Endothelial cell of umbilical vein (primary cell): ENCODE measurements around the gene CFAP45. TPM values are rescaled to one million over a fixed set of nuclear protein-coding genes. Genes with fewer than 3 reads are reported as not detected.

Experiments used
- BruUV-seq: library from RNA; stranded (reverse); fragments of 400-500 nt; replicated peaks from 2 replicates; lab custom pipeline; 2021; lab: Mats Ljungman, UMichigan
- CTCF ChIA-PET: fragments of 300-600, 350-600 bp; sonication (Branson Sonifier 250); formaldehyde crosslinking; loops from one replicate; lab custom pipeline; 2021; ENCODE audit warnings: antibody characterized with exemption, inconsistent platforms; lab: Charles Lee
- POLR2A ChIA-PET: fragments of 300-600, 350-600 bp; sonication (Branson Sonifier 250); formaldehyde crosslinking; loops from one replicate; lab custom pipeline; 2021; ENCODE audit warnings: antibody characterized with exemption, inconsistent platforms; lab: Charles Lee
- DNase-seq: peaks from one replicate; pipeline ENCODE4 v3.0.0-alpha.2; 2011; ENCODE audit warnings: low read depth, low spot score
- FAIRE-seq: peaks from 2 replicates; lab custom pipeline; 2011; peaks lifted over from hg19 to GRCh38; lab: Jason Lieb, UNC
- H2AFZ ChIP-seq: 2 replicates; pipeline ENCODE4 v1.6.0; 2012; ENCODE audit warnings: low read depth, low read length, control low read depth, inconsistent platforms
- H3K27ac ChIP-seq: 2 replicates; pipeline ENCODE4 v1.5.1; 2011; ENCODE audit warnings: low read depth, mild to moderate bottlenecking, control low read depth, low read length, moderate library complexity; ENCODE audit not compliant: insufficient read depth
- H3K27me3 ChIP-seq, 2 experiments: 2 replicates each; pipeline versions ENCODE4 v1.6.0 to v1.6.1; 2011; ENCODE audit warnings: low read length in 2 of 2, mixed read lengths in 1 of 2; ENCODE audit not compliant: control insufficient read depth in 2 of 2, insufficient read depth in 2 of 2
- H3K36me3 ChIP-seq, 2 experiments: 2 replicates in 1 of 2; 3 replicates in 1 of 2; pipeline ENCODE4 v1.5.1; 2011; ENCODE audit warnings: low read length in 2 of 2, mild to moderate bottlenecking in 1 of 2, moderate library complexity in 1 of 2; ENCODE audit not compliant: control insufficient read depth in 2 of 2, insufficient read depth in 2 of 2; ENCODE audit errors: extremely low read depth in 1 of 2
- H3K4me1 ChIP-seq: 3 replicates; pipeline ENCODE4 v1.5.1; 2011; ENCODE audit warnings: mild to moderate bottlenecking, low read length; ENCODE audit not compliant: control insufficient read depth, insufficient read depth; ENCODE audit errors: extremely low read depth
- H3K4me2 ChIP-seq: 2 replicates; pipeline ENCODE4 v1.6.1; 2011; ENCODE audit warnings: low read length, control low read depth, mixed read lengths; ENCODE audit not compliant: insufficient read depth
- H3K4me3 ChIP-seq, 3 experiments: fragments of 200-600 bp in 1 of 3; sonication (generic), shearing (Covaris generic) in 1 of 3; replicated peaks in 1 of 3; 2 replicates each; pipeline ENCODE4 v1.5.1; 2011 to 2016; ENCODE audit warnings: control low read depth in 3 of 3, low read length in 3 of 3, mild to moderate bottlenecking in 2 of 3, inconsistent platforms in 1 of 3, low read depth in 1 of 3, moderate library complexity in 1 of 3; ENCODE audit not compliant: insufficient read depth in 1 of 3
- H3K79me2 ChIP-seq: 2 replicates; pipeline ENCODE4 v1.6.0; 2012; ENCODE audit warnings: low read length, inconsistent platforms; ENCODE audit not compliant: control insufficient read depth, insufficient read depth
- H3K9ac ChIP-seq: replicated peaks from 2 replicates; pipeline ENCODE3; 2011; ENCODE audit warnings: low read length, control low read depth; ENCODE audit not compliant: insufficient read depth; ENCODE audit errors: extremely low read depth
- H3K9me1 ChIP-seq: replicated peaks from 3 replicates; pipeline ENCODE4 v1.6.0; 2011; ENCODE audit warnings: mild to moderate bottlenecking, low read length; ENCODE audit not compliant: control insufficient read depth, insufficient read depth; ENCODE audit errors: extremely low read depth
- H3K9me3 ChIP-seq: replicated peaks from 2 replicates; pipeline ENCODE4 v1.5.1; 2012; ENCODE audit warnings: low read length, inconsistent platforms; ENCODE audit not compliant: control insufficient read depth, insufficient read depth
- H4K20me1 ChIP-seq: replicated peaks from 2 replicates; pipeline ENCODE3; 2011; ENCODE audit warnings: mild to moderate bottlenecking, low read length; ENCODE audit not compliant: control insufficient read depth, insufficient read depth; ENCODE audit errors: extremely low read depth
- CTCF ChIP-seq, 2 donors: IDR thresholded peaks; 1 replicate in 1 of 2; 2 replicates in 1 of 2; pipeline ENCODE4 v1.5.1; 2011; ENCODE audit warnings: low read length in 2 of 2, mild to moderate bottlenecking in 2 of 2, moderate library complexity in 2 of 2, control low read depth in 1 of 2, inconsistent platforms in 1 of 2, low read depth in 1 of 2; ENCODE audit not compliant: insufficient read depth in 1 of 2; ENCODE audit errors: extremely low read depth in 1 of 2
- FOS ChIP-seq: IDR thresholded peaks from 2 replicates; pipeline ENCODE4 v1.6.1; 2011; ENCODE audit warnings: mild to moderate bottlenecking, low read length, moderate library complexity, borderline replicate concordance; ENCODE audit not compliant: insufficient read depth
- GATA2 ChIP-seq: IDR thresholded peaks from 2 replicates; pipeline ENCODE4 v1.7.0; 2011; ENCODE audit warnings: low read depth, mild to moderate bottlenecking, moderate library complexity, mixed read lengths, low read length; ENCODE audit not compliant: insufficient read length, insufficient read depth
- JUN ChIP-seq: IDR thresholded peaks from 2 replicates; pipeline ENCODE4 v1.6.1; 2011; ENCODE audit warnings: borderline replicate concordance, low read depth; ENCODE audit not compliant: insufficient read length, insufficient read depth
- MYC ChIP-seq: IDR thresholded peaks from one replicate; pipeline ENCODE4 v1.6.1; 2011; ENCODE audit warnings: mild to moderate bottlenecking, low read depth, low read length
- POLR2A ChIP-seq: IDR thresholded peaks from 2 replicates; pipeline ENCODE4 v1.6.1; 2012; ENCODE audit warnings: low read depth, mild to moderate bottlenecking, control low read depth, low read length
- POLR2AphosphoS5 ChIP-seq: IDR thresholded peaks from 2 replicates; pipeline ENCODE4 v1.6.1; 2012; ENCODE audit warnings: low read depth, mild to moderate bottlenecking, control low read depth, low read length, moderate library complexity; ENCODE audit not compliant: insufficient read depth
- dilution Hi-C: fragments of 300-500 bp; cut with MboI; formaldehyde crosslinking; loops from one replicate; pipeline ENCODE4 v1.15.0; 2019; ENCODE audit warnings: low sequenced_read_pairs; ENCODE audit not compliant: extremely low pct_ligation_motif_present
- intact Hi-C: fragments of 100-400 bp; cut with micrococcal nuclease; formaldehyde crosslinking; loops from one replicate; pipeline ENCODE4 v1.10.0; 2022
- polyA plus RNA-seq, 4 experiments: library from polyadenylated mRNA; depleted of rRNA in 3 of 4; stranded (reverse) in 3 of 4; unstranded in 1 of 4; fragments of >200 nt; gene quantifications; 2 replicates each; pipeline versions ENCODE4 v1.2.1 to v1.2.3, GENCODE V29; 2011 to 2012; ENCODE audit warnings: missing spikeins in 1 of 4
- total RNA-seq: library from RNA; stranded (reverse); gene quantifications from 2 replicates; pipeline ENCODE4 v1.2.3, GENCODE V29; 2021
- TF ChIP-seq, protein P1 (sequence below): IDR thresholded peaks from 2 replicates; pipeline ENCODE4 v1.6.1; 2011; ENCODE audit not compliant: insufficient read depth, insufficient read length

The CFAP45 gene
- total and polyA plus RNA-seq, 2 donors (not counting 3 experiments of a cell fraction or from before 2014, with no cell fraction given): 0.25 to 2.5 TPM

DNA sequence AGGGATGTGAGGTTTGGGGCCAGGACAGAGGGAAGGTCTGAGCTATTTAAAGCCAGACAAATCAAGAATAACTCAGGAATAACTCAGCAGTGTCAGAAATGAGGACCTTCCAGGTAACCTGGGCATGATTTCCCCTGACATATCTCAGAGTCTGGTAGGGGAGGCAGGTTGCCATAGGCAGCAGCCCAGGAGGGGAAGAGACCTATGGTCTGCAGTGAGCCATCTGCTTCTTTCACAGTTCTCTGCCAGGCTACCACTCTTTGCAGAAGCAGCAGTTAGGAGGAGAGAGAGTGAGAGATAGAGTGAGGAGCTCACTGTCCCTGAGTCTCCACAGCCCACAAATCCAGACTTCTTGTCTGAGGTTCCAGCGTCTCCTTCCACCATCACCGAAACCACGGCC, 31.2 kb downstream of the CFAP45 start:
- Histone ChIP-seq H3K27ac (no peak overlapping the region), H2AFZ (no peak overlapping the region), H3K9me1 (no peaks in the 10 kb centered on the region), H3K4me1 (no peaks in the 10 kb centered on the region), H3K79me2 (no peaks in the 10 kb centered on the region), H3K36me3 (no peaks in the 10 kb centered on the region), H4K20me1 (no peaks in the 10 kb centered on the region), H3K9me3 (no peaks in the 10 kb centered on the region), H3K4me2 (no peak overlapping the region), H3K9ac (no peak overlapping the region), H3K27me3 (no peaks in the 10 kb centered on the region), H3K4me3 (no peak overlapping the region)
- intact Hi-C loops: no loop called here
- no peak for DNase-seq
- CTCF ChIA-PET: interaction anchor here (0.6 to 3.8 kb wide), 7 partner anchors 15 to 79 kb away, joined by 3 to 14 read pairs (median 4); no protein-coding TSS in a partner anchor
- dilution Hi-C loops: no loop called here
- BruUV-seq: no TSS peak
- TF ChIP-seq, protein P1, sequence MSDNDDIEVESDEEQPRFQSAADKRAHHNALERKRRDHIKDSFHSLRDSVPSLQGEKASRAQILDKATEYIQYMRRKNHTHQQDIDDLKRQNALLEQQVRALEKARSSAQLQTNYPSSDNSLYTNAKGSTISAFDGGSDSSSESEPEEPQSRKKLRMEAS: no peak
- TF ChIP-seq CTCF (IDR thresholded peaks at IDR 0.05; ENCODE audit: extremely low read depth in 1 of 2, insufficient read depth in 1 of 2, low read depth in 1 of 2, low read length in 2 of 2) (no peak), POLR2AphosphoS5 (no peak), JUN (no peak), FOS (no peak)
- POLR2A ChIA-PET: no interaction called here
- FAIRE-seq: no peak

- Histone ChIP-seq H3K79me2 (no peaks in the 10 kb centered on the region), H3K27me3 (no peaks in the 10 kb centered on the region), H3K4me1 (no peaks in the 10 kb centered on the region), H4K20me1 (no peaks in the 10 kb centered on the region), H3K9me1 (no peaks in the 10 kb centered on the region), H3K4me2 (no peak overlapping the region), H2AFZ (no peak overlapping the region), H3K4me3 (no peak overlapping the region), H3K9ac (no peak overlapping the region), H3K27ac (no peak overlapping the region), H3K9me3 (no peaks in the 10 kb centered on the region), H3K36me3 (no peaks in the 10 kb centered on the region)
- ChIA-PET POLR2A (no interaction called here), CTCF (interaction anchor here (3.8 kb wide), 1 partner anchor 69 kb away, joined by 14 read pairs; no protein-coding TSS in a partner anchor)
- BruUV-seq: no TSS peak
- FAIRE-seq: no peak
- dilution Hi-C loops: no loop called here
- peak; percentile 16 for DNase-seq
- TF ChIP-seq MYC (no peak), GATA2 (no peak), POLR2A (no peak), FOS (no peak)
- intact Hi-C loops: no loop called here
These were observed 32.3 kb downstream of the CFAP45 start for GRCh38 chr1:159867664-159868026.
